Measurements from ENCODE around the gene ZNF595.

The ZNF595 gene

GRCh38 chr4:124275-125081, 71.4 kb downstream of the ZNF595 start, which contains the start of gene ZNF718:
ZNF718 (plus strand) TSS chr4:124501; CDS start chr4:124671, 170 bp downstream.
- TF ChIP-seq, protein P1, sequence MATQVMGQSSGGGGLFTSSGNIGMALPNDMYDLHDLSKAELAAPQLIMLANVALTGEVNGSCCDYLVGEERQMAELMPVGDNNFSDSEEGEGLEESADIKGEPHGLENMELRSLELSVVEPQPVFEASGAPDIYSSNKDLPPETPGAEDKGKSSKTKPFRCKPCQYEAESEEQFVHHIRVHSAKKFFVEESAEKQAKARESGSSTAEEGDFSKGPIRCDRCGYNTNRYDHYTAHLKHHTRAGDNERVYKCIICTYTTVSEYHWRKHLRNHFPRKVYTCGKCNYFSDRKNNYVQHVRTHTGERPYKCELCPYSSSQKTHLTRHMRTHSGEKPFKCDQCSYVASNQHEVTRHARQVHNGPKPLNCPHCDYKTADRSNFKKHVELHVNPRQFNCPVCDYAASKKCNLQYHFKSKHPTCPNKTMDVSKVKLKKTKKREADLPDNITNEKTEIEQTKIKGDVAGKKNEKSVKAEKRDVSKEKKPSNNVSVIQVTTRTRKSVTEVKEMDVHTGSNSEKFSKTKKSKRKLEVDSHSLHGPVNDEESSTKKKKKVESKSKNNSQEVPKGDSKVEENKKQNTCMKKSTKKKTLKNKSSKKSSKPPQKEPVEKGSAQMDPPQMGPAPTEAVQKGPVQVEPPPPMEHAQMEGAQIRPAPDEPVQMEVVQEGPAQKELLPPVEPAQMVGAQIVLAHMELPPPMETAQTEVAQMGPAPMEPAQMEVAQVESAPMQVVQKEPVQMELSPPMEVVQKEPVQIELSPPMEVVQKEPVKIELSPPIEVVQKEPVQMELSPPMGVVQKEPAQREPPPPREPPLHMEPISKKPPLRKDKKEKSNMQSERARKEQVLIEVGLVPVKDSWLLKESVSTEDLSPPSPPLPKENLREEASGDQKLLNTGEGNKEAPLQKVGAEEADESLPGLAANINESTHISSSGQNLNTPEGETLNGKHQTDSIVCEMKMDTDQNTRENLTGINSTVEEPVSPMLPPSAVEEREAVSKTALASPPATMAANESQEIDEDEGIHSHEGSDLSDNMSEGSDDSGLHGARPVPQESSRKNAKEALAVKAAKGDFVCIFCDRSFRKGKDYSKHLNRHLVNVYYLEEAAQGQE (IDR thresholded peaks at IDR 0.05; ENCODE audit: insufficient read depth in 1 of 2, low read depth in 2 of 2, low read length in 2 of 2), result no peak
- TF ChIP-seq SIN3A (IDR thresholded peaks at IDR 0.05; ENCODE audit: borderline replicate concordance, insufficient read depth, low read length) (peak; percentile 32; the same call in 1 of the 2 replicates), POLR2AphosphoS5 (IDR thresholded peaks at IDR 0.05; ENCODE audit: low read depth, low read length) (peak; percentile 88), TAF1 (IDR thresholded peaks at IDR 0.05; ENCODE audit: borderline replicate concordance, insufficient read depth, low read length) (peak; percentile 66; the same call in 1 of the 2 replicates)

- TF ChIP-seq POLR2AphosphoS5 (IDR thresholded peaks at IDR 0.05; ENCODE audit: low read depth, low read length) (no peak), FOXP2 (optimal IDR thresholded peaks at IDR 0.05; ENCODE audit: borderline replicate concordance, extremely low read depth, extremely low read length, insufficient read depth) (no peak)
Measured at GRCh38 chr4:125091-125771, 72.1 kb downstream of the ZNF595 start.

- TF ChIP-seq SIN3A (IDR thresholded peaks at IDR 0.05; ENCODE audit: borderline replicate concordance, insufficient read depth, low read length), result no peak
- no peak for TF ChIP-seq FOXP2 (optimal IDR thresholded peaks at IDR 0.05; ENCODE audit: borderline replicate concordance, extremely low read depth, extremely low read length, insufficient read depth)
- no peak for TF ChIP-seq POLR2AphosphoS5 (IDR thresholded peaks at IDR 0.05; ENCODE audit: low read depth, low read length)
- no peak for TF ChIP-seq TAF1 (IDR thresholded peaks at IDR 0.05; ENCODE audit: borderline replicate concordance, insufficient read depth, low read length)
Measured at GRCh38 chr4:125833-126232, 72.7 kb downstream of the ZNF595 start.

- TF ChIP-seq FOXP2 (optimal IDR thresholded peaks at IDR 0.05; ENCODE audit: borderline replicate concordance, extremely low read depth, extremely low read length, insufficient read depth), result no peak
- TF ChIP-seq, protein P1 (IDR thresholded peaks at IDR 0.05; ENCODE audit: insufficient read depth in 1 of 2, low read depth in 2 of 2, low read length in 2 of 2), result no peak
- TF ChIP-seq POLR2AphosphoS5 (IDR thresholded peaks at IDR 0.05; ENCODE audit: low read depth, low read length), result no peak
- TF ChIP-seq TAF1 (IDR thresholded peaks at IDR 0.05; ENCODE audit: borderline replicate concordance, insufficient read depth, low read length), result no peak
- TF ChIP-seq SIN3A (IDR thresholded peaks at IDR 0.05; ENCODE audit: borderline replicate concordance, insufficient read depth, low read length), result no peak
Measured at GRCh38 chr4:132483-132882, 79.4 kb downstream of the ZNF595 start.
